HG03103 (cell line): Measurements from ENCODE around the gene UBLCP1.

Experiments used
- ATAC-seq: cut with Tn5 transposase; IDR thresholded peaks from one replicate; pipeline ENCODE4 v1.9.1; 2021; ENCODE audit warnings: low read depth; ENCODE audit not compliant: unreplicated experiment

Gene UBLCP1

GRCh38 chr5:159309689-159310433 lies 46.8 kb downstream of the UBLCP1 start:
- ATAC-seq: no peak

GRCh38 chr5:159310511-159310910 lies 47.4 kb downstream of the UBLCP1 start:
- no peak for ATAC-seq

- ATAC-seq: no peak
Observed at GRCh38 chr5:159311063-159311462, 48.0 kb downstream of the UBLCP1 start.

- no peak for ATAC-seq
Observed at GRCh38 chr5:159313197-159313596, 50.1 kb downstream of the UBLCP1 start.

GRCh38 chr5:159316519-159317383 lies 53.7 kb downstream of the UBLCP1 start:
- ATAC-seq: peak; percentile 78

- ATAC-seq: no peak
Observed at GRCh38 chr5:159317849-159318248, 54.8 kb downstream of the UBLCP1 start.

- ATAC-seq: no peak
Observed at GRCh38 chr5:159318448-159318847, 55.4 kb downstream of the UBLCP1 start.

DNA sequence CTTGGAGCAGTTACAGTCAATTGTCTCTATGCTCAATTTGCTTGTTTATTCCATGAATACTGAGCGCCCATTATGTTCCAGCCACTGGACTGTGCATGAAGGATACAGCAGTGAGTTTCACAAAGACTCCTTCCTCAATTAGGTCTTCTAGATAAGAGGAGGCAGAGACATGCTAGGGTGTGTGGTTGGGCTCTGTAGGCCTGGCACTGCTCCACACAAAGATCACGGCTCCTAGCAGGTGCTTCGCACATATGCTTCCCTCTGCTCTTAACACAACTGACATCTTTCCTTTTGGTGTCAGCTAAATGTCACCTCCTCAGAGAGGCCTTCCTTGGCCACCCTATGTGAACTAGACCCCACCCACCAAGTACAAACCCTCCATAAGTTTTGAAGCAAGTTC lies 56.3 kb downstream of the UBLCP1 start:
- no peak for ATAC-seq

GRCh38 chr5:159319832-159320231 lies 56.7 kb downstream of the UBLCP1 start:
- no peak for ATAC-seq

- no peak for ATAC-seq
Observed at GRCh38 chr5:159322180-159322579, 59.1 kb downstream of the UBLCP1 start.

GRCh38 chr5:159324102-159324755 lies 61.1 kb downstream of the UBLCP1 start:
- no peak for ATAC-seq

GRCh38 chr5:159324986-159325385 lies 61.9 kb downstream of the UBLCP1 start:
- no peak for ATAC-seq

- ATAC-seq: no peak
Observed at GRCh38 chr5:159330131-159330800, 67.2 kb downstream of the UBLCP1 start, which contains the start of gene IL12B. TSS of gene IL12B (minus strand) at chr5:159330487. CDS start at chr5:159326782, 3,705 bp downstream.

GRCh38 chr5:159331093-159331973 lies 68.2 kb downstream of the UBLCP1 start:
- peak; percentile 41 for ATAC-seq

DNA sequence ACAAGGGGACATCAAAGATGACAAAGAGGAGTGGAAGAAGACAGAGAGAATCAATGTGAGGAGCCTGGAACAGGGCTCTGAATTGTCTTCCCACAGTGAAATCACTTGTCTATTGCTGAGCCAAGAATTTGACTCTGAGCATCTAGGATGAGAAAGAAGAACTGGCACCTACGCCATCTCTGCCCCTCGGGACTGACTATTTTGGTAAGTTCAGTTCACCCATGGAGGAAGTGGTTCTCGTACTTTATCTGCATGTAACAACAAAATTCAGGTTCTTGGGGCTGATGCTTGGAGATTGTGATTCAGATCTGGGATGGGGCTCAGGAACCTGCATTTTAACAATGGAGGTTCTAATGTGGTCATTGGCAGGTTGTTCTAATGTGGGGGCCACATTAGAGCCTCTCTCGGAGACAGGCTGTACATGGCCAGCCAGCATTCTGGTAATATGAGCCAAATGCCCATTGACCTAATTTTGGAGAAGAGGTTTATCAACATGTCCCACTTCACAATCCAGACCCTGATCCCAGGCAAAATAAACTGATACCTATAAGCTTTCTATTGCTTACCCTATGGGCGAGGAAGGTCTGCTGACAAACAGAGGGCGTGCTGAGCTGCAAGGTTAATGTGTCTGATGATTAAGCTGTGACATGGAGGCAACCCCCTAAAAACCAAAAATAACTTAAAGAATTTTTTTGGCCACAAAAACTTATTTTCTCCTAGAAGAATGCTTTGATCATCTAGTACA lies 69.9 kb downstream of the UBLCP1 start:
- ATAC-seq: no peak

DNA sequence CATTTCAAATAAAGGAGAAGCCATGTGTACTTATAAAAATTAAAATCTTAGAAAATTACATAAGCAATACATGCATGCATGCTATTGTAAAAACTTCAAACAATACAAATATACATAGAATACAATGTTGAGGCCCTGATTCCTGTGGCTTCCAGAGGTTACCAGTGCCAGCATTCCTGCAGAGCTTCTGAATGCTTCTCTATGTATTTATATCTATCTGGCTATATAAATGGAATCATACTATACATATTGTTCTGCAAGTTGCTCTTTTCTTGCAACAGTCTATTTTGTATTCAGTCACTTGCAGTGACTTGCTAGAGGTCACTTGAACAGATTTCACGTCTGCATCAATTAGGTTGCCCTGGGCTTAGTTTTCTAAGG lies 70.4 kb downstream of the UBLCP1 start:
- no peak for ATAC-seq
